Hepatocyte (in vitro differentiated cells): ENCODE results near the gene ZBTB20. TPM values are rescaled to one million over a fixed set of nuclear protein-coding genes. Genes with fewer than 3 reads are reported as not detected.

ENCODE experiments used
- DNase-seq: peaks from one replicate; pipeline ENCODE4 v3.0.0-alpha.2; 2016; ENCODE audit warnings: low spot score
- H2AFZ ChIP-seq: fragments of 200-600 bp; sonication (generic); 2 replicates; pipeline ENCODE4 v1.6.0; 2016; ENCODE audit warnings: antibody characterized with exemption, mild to moderate bottlenecking
- H3K27ac ChIP-seq: fragments of 200-600 bp; sonication (generic); 2 replicates; pipeline ENCODE4 v1.5.1; 2016; ENCODE audit warnings: mild to moderate bottlenecking
- H3K27me3 ChIP-seq: fragments of 200-600 bp; sonication (generic); 2 replicates; pipeline ENCODE4 v1.6.1; 2016
- H3K36me3 ChIP-seq: fragments of 200-600 bp; sonication (generic); replicated peaks from 2 replicates; pipeline ENCODE4 v1.5.1; 2016; ENCODE audit warnings: low read depth; ENCODE audit not compliant: insufficient read depth
- H3K4me1 ChIP-seq: fragments of 200-600 bp; sonication (generic); 2 replicates; pipeline ENCODE4 v1.5.1; 2016; ENCODE audit warnings: mild to moderate bottlenecking, moderate library complexity; ENCODE audit not compliant: insufficient read depth
- H3K4me2 ChIP-seq: fragments of 200-600 bp; sonication (generic); 2 replicates; pipeline ENCODE4 v1.6.0; 2016
- H3K4me3 ChIP-seq: fragments of 200-600 bp; sonication (generic); 2 replicates; pipeline ENCODE4 v1.5.1; 2016; ENCODE audit warnings: mild to moderate bottlenecking
- H3K79me2 ChIP-seq: fragments of 200-600 bp; sonication (generic); 2 replicates; pipeline ENCODE4 v1.6.0; 2017; ENCODE audit warnings: mild to moderate bottlenecking
- H3K9me2 ChIP-seq: fragments of 200-600 bp; sonication (generic); replicated peaks from 2 replicates; pipeline ENCODE4 v1.6.0; 2017; ENCODE audit warnings: mild to moderate bottlenecking; ENCODE audit not compliant: insufficient read depth
- H3K9me3 ChIP-seq: fragments of 200-600 bp; sonication (generic); 2 replicates; pipeline ENCODE4 v1.5.1; 2016; ENCODE audit warnings: low read depth, mild to moderate bottlenecking
- H4K20me1 ChIP-seq: fragments of 200-600 bp; sonication (generic); 2 replicates; pipeline ENCODE4 v1.6.0; 2016; ENCODE audit warnings: mild to moderate bottlenecking; ENCODE audit not compliant: insufficient read depth, poor library complexity, severe bottlenecking
- EZH2 ChIP-seq: fragments of 200-600 bp; sonication (generic); IDR thresholded peaks from 2 replicates; pipeline ENCODE4 v1.6.1; 2016; ENCODE audit warnings: antibody characterized with exemption, mild to moderate bottlenecking, borderline replicate concordance
- EZH2phosphoT487 ChIP-seq: fragments of 200-600 bp; sonication (generic); IDR thresholded peaks from one replicate; pipeline ENCODE4 v1.6.1; 2018; ENCODE audit warnings: antibody characterized with exemption, mild to moderate bottlenecking, low read depth, moderate library complexity; ENCODE audit not compliant: unreplicated experiment, severe bottlenecking
- WGBS: methylation state at CpG from one replicate; pipeline ENCODE4 v1.1.6; 2016; ENCODE audit warnings: low lambda C conversion rate; ENCODE audit errors: missing lambda C conversion rate; 5-methylcytosine and 5-hydroxymethylcytosine counted together
- polyA plus RNA-seq: library from polyadenylated mRNA; unstranded; fragments of >200 nt; fragmentation: Nextera tagmentation; extraction: Ambion mirVana; gene quantifications from 2 replicates; pipeline ENCODE4 v1.2.1, GENCODE V29; 2016
- total RNA-seq: library from RNA; depleted of rRNA; stranded (reverse); fragments of >200 nt; gene quantifications from 2 replicates; pipeline ENCODE4 v1.2.3, GENCODE V29; 2014
- TF ChIP-seq, protein P1 (sequence below): fragments of 200-600 bp; sonication (generic); IDR thresholded peaks from 2 replicates; pipeline ENCODE4 v1.5.1; 2016; ENCODE audit warnings: antibody characterized with exemption, mild to moderate bottlenecking; ENCODE audit not compliant: poor library complexity

ZBTB20 gene
- total and polyA plus RNA-seq, 2 experiments from 2014 or later = 25.8 to 28.0 TPM

- Histone ChIP-seq H3K4me1 (no peaks in the 10 kb centered on the region), H3K27ac (no peak overlapping the region), H3K36me3 (no peaks in the 10 kb centered on the region), H3K79me2 (no peaks in the 10 kb centered on the region), H3K27me3 (no peaks in the 10 kb centered on the region), H4K20me1 (no peaks in the 10 kb centered on the region), H3K4me2 (no peak overlapping the region), H3K9me2 (no peaks in the 10 kb centered on the region), H3K9me3 (no peaks in the 10 kb centered on the region), H3K4me3 (no peak overlapping the region), H2AFZ (no peak overlapping the region)
- DNase-seq = no peak
- 63% methylated on average over 8 of the region's 8 CpGs for WGBS
- TF ChIP-seq EZH2phosphoT487 = no peak
- TF ChIP-seq, protein P1, sequence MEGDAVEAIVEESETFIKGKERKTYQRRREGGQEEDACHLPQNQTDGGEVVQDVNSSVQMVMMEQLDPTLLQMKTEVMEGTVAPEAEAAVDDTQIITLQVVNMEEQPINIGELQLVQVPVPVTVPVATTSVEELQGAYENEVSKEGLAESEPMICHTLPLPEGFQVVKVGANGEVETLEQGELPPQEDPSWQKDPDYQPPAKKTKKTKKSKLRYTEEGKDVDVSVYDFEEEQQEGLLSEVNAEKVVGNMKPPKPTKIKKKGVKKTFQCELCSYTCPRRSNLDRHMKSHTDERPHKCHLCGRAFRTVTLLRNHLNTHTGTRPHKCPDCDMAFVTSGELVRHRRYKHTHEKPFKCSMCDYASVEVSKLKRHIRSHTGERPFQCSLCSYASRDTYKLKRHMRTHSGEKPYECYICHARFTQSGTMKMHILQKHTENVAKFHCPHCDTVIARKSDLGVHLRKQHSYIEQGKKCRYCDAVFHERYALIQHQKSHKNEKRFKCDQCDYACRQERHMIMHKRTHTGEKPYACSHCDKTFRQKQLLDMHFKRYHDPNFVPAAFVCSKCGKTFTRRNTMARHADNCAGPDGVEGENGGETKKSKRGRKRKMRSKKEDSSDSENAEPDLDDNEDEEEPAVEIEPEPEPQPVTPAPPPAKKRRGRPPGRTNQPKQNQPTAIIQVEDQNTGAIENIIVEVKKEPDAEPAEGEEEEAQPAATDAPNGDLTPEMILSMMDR = no peak
- no peak for TF ChIP-seq EZH2
Measured at GRCh38 chr3:114879059-114880031, 267.7 kb downstream of the ZBTB20 start.

- no peak overlapping the region for H2AFZ ChIP-seq
- no peak overlapping the region for H3K4me2 ChIP-seq
- 85% methylated on average over 5 of the region's 5 CpGs for WGBS
- no peak for DNase-seq
- H3K4me3 ChIP-seq = no peak overlapping the region
- no peaks in the 10 kb centered on the region for H3K4me1 ChIP-seq
- no peaks in the 10 kb centered on the region for H3K79me2 ChIP-seq
- H3K36me3 ChIP-seq = no peaks in the 10 kb centered on the region
- TF ChIP-seq EZH2 (no peak), EZH2phosphoT487 (no peak)
- TF ChIP-seq, protein P1 = no peak
- no peaks in the 10 kb centered on the region for H3K9me3 ChIP-seq
- no peaks in the 10 kb centered on the region for H3K27me3 ChIP-seq
- no peaks in the 10 kb centered on the region for H4K20me1 ChIP-seq
- no peak overlapping the region for H3K27ac ChIP-seq
- H3K9me2 ChIP-seq = no peaks in the 10 kb centered on the region
Measured at GRCh38 chr3:114878114-114878839, 268.8 kb downstream of the ZBTB20 start.

DNA sequence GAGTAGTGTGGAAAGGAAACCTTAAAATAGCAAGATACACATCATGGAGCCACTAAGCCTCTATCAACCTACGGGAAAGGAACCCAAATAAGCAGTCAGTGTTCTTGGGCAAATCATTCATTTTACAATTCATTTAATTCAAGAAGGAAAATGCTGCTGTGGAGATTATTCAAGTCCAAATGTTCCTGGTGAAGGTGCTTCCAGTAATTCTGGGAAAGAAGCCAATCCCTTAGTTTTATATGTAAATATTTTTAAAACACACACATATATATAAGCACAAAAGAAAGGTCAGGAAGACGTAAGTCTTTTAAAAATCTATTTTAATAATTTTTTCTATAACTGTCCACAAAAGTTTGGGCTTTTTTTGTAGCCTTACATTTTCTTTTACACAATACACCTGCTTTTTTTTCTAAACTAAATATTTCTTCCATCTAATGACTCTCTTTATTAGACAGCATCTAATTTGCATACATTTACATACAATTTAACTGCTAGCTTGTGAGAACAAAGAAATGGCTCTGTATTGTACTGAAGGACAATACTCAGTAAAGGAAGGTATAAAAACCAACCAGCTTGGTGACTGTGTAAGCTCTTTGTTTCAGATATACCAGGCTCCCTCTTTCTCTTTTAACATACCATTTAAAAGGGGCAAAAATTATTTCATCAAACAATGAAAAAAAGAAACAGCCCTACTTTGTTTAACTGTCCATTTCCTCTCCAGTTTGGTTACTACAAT lies 269.5 kb downstream of the ZBTB20 start:
- H3K9me3 ChIP-seq = no peaks in the 10 kb centered on the region
- WGBS = 70% methylated on average over 2 of the region's 2 CpGs
- H3K9me2 ChIP-seq = no peaks in the 10 kb centered on the region
- H3K4me3 ChIP-seq = no peak overlapping the region
- no peaks in the 10 kb centered on the region for H3K79me2 ChIP-seq
- H3K36me3 ChIP-seq = no peaks in the 10 kb centered on the region
- TF ChIP-seq, protein P1 = no peak
- TF ChIP-seq EZH2 = no peak
- TF ChIP-seq EZH2phosphoT487 = no peak
- H3K27me3 ChIP-seq = no peaks in the 10 kb centered on the region
- H3K4me2 ChIP-seq = no peak overlapping the region
- no peaks in the 10 kb centered on the region for H4K20me1 ChIP-seq
- no peak for DNase-seq
- H2AFZ ChIP-seq = no peak overlapping the region
- H3K4me1 ChIP-seq = no peaks in the 10 kb centered on the region
- no peak overlapping the region for H3K27ac ChIP-seq
